Psoas muscle (tissue), 8 donors: ENCODE results near the gene ZSWIM8. TPM values are rescaled to one million over a fixed set of nuclear protein-coding genes. Genes with fewer than 3 reads are reported as not detected.

Source experiments
- ATAC-seq, 4 donors: fragments of 200-7000 bp; cut with Tn5 transposase; one replicate each; pipeline ENCODE4 v1.9.1; 2020; ENCODE audit warnings: moderate library complexity in 3 of 4, mild to moderate bottlenecking in 2 of 4
- DNase-seq, 2 donors: peaks; one replicate each; pipeline ENCODE4 v3.0.0-alpha.2; 2020
- H3K27ac ChIP-seq: fragments of 200-600 bp; one replicate; pipeline ENCODE4 v1.8.0; 2022
- H3K27me3 ChIP-seq, 3 donors: fragments of 200-600 bp in 1 of 3; one replicate each; pipeline versions ENCODE4 v1.6.1 to v1.8.0; 2013 to 2022; ENCODE audit warnings: low read length in 2 of 3, mild to moderate bottlenecking in 2 of 3, moderate library complexity in 1 of 3; ENCODE audit not compliant: insufficient read depth in 3 of 3
- H3K36me3 ChIP-seq, 2 donors: fragments of 200-600 bp in 1 of 2; one replicate each; pipeline versions ENCODE4 v1.6.1 to v1.8.0; 2013 to 2022; ENCODE audit warnings: low read depth in 1 of 2, mild to moderate bottlenecking in 1 of 2, moderate library complexity in 1 of 2; ENCODE audit not compliant: insufficient read depth in 1 of 2
- H3K4me1 ChIP-seq: fragments of 200-600 bp; one replicate; pipeline ENCODE4 v1.8.0; 2022
- H3K4me3 ChIP-seq: fragments of 200-600 bp; one replicate; pipeline ENCODE4 v1.8.0; 2022; ENCODE audit warnings: mild to moderate bottlenecking
- H3K9me3 ChIP-seq: fragments of 200-600 bp; one replicate; pipeline ENCODE4 v1.8.0; 2022
- CTCF ChIP-seq: fragments of 200-600 bp; IDR thresholded peaks from one replicate; pipeline ENCODE4 v1.8.0; 2022; ENCODE audit warnings: antibody characterized with exemption
- WGBS, 3 donors: extraction: QIAGEN DNeasy Blood & Tissue Kit; methylation state at CpG; one replicate each; pipeline versions ENCODE4 v1.1.6 to v1.1.7; 2013; 5-methylcytosine and 5-hydroxymethylcytosine counted together
- intact Hi-C, 2 donors: fragments of 100-400 bp; cut with DNase I; formaldehyde crosslinking; loops; one replicate each; pipeline versions ENCODE4 v1.11.0 to v1.14.2; 2022
- polyA plus RNA-seq, 3 donors: library from polyadenylated mRNA; stranded (reverse); fragments of 200-250 nt; gene quantifications; one replicate each; pipeline ENCODE4 v1.2.3, GENCODE V29; 2013
- total RNA-seq, 4 donors: library from RNA; stranded (reverse); fragmentation: NEBNext Ultra II Directional in 2 of 4; extraction: Animal tissue kit (Norgen Biotek cat#: 25700) in 2 of 4; gene quantifications; one replicate each; pipeline versions ENCODE4 v1.2.1 to v1.2.4, GENCODE V29; 2021 to 2023
- donor health status: healthy with polysubstance abuse.
- donor health status: DM: no; HTN: no; CAD: no; lungs with moderate emphysema.
- donor health status: Bipolar disorder and iron deficiency.
- donor health status: healthy.
- donor health status: DM: yes; HTN: yes; CAD: no.
- donor health status: DM: no; HTN: no; CAD: no.
- donor health status: DM: no; HTN: no; CAD: no.
- donor health status: DM: yes; HTN: yes; CAD: no.

ZSWIM8 gene
- total and polyA plus RNA-seq, 7 donors = 40.5 to 68.3 (median 57.2) TPM

- no peak overlapping the region for H3K27ac ChIP-seq
- no peak overlapping the region for H3K4me3 ChIP-seq
- TF ChIP-seq CTCF = no peak
- intact Hi-C loops = no loop called here
- DNase-seq = no peak
- WGBS, 3 donors = 72 to 84% (median 82%) methylated on average over 1 of the region's 1 CpG
- H3K36me3 ChIP-seq = peaks cover 13 to 84% of the 10 kb centered on the region in 2 donors
- no peaks in the 10 kb centered on the region for H3K9me3 ChIP-seq
- H3K4me1 ChIP-seq = no peaks in the 10 kb centered on the region
- no peaks in the 10 kb centered on the region for H3K27me3 ChIP-seq
- ATAC-seq = no peak
Measured at GRCh38 chr10:73756183-73756582, 29.2 kb upstream of the ZSWIM8 start.

GRCh38 chr10:73758704-73759511, 26.5 kb upstream of the ZSWIM8 start:
- DNase-seq (no peak), ATAC-seq (no peak)
- 88 to 91% (median 90%) methylated on average over 9 of the region's 9 CpGs for WGBS, 3 donors
- H3K4me1 ChIP-seq = no peaks in the 10 kb centered on the region
- intact Hi-C loops = no loop called here
- H3K27ac ChIP-seq = no peak overlapping the region
- no peak for TF ChIP-seq CTCF
- H3K27me3 ChIP-seq = no peaks in the 10 kb centered on the region
- peaks cover 28 to 84% of the 10 kb centered on the region in 2 donors for H3K36me3 ChIP-seq
- H3K9me3 ChIP-seq = no peaks in the 10 kb centered on the region
- H3K4me3 ChIP-seq = no peak overlapping the region

- DNase-seq = no peak
- intact Hi-C loops = no loop called here
- Histone ChIP-seq H3K9me3 (no peaks in the 10 kb centered on the region), H3K27me3 (no peaks in the 10 kb centered on the region), H3K27ac (no peak overlapping the region), H3K36me3 (peaks cover 29 to 84% of the 10 kb centered on the region in 2 donors), H3K4me1 (no peaks in the 10 kb centered on the region), H3K4me3 (no peak overlapping the region)
- TF ChIP-seq CTCF = no peak
- no peak for ATAC-seq
- 54 to 61% (median 57%) methylated on average over 5 of the region's 5 CpGs for WGBS, 3 donors
Measured at GRCh38 chr10:73759512-73760115, 25.8 kb upstream of the ZSWIM8 start.

- no peak overlapping the region for H3K27ac ChIP-seq
- no peaks in the 10 kb centered on the region for H3K4me1 ChIP-seq
- no peak for TF ChIP-seq CTCF
- WGBS, 3 donors = 42 to 63% (median 56%) methylated on average over 1 of the region's 1 CpG
- no peaks in the 10 kb centered on the region for H3K27me3 ChIP-seq
- DNase-seq (no peak), ATAC-seq (no peak)
- no peak overlapping the region for H3K4me3 ChIP-seq
- no peaks in the 10 kb centered on the region for H3K9me3 ChIP-seq
- intact Hi-C loops = no loop called here
- peaks cover 31 to 86% of the 10 kb centered on the region in 2 donors for H3K36me3 ChIP-seq
Measured at GRCh38 chr10:73761781-73762180, 23.6 kb upstream of the ZSWIM8 start.
